HG02943 (cell line): ENCODE measurements around the gene AKR1E2.

Experiments used
- ATAC-seq: cut with Tn5 transposase; IDR thresholded peaks from one replicate; pipeline ENCODE4 v1.9.1; 2021; ENCODE audit warnings: mild to moderate bottlenecking, low read depth, moderate library complexity; ENCODE audit not compliant: unreplicated experiment

AKR1E2 gene

GRCh38 chr10:4843525-4844180 is 17.6 kb downstream of the AKR1E2 start:
- no peak for ATAC-seq

DNA sequence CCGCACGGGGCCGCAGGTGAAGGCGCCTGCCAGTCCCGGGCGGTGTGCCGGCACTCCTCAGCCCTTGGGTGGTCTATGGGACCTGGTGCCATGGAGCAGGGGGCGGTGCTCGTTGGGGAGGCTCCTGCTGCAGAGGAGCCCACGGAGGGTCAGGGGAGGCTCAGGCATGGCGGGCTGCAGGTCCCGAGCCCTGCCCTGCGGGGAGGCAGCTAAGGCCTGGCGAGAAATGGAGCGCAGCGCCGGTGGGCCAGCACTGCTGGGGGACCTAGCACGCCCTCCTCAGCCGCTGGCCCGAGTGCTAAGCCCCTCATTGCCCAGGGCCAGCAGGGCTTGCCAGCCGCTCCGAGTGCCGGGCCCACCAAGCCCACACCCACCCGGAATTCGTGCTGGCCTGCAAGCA is 18.9 kb downstream of the AKR1E2 start:
- no peak for ATAC-seq

GRCh38 chr10:4845766-4846165 is 19.8 kb downstream of the AKR1E2 start:
- no peak for ATAC-seq

DNA sequence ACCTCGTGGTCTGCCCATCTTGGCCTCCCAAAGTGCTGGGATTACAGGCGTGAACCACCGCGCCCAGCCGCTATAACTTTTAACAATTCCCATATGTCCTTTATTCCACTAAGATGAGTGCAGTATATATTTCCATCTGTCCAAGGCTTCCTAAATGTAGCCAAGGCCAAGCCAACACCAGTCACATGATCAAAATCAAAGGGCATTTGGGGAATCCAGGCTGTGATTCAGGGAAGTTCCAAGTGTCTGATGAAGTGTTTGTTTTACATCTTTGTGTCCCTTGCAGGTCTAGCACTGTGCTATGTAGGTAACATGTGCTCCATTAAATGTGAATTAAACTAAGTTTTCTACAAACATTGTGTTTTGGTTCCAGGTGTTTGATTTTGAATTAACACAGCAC is 20.8 kb downstream of the AKR1E2 start:
- no peak for ATAC-seq

DNA sequence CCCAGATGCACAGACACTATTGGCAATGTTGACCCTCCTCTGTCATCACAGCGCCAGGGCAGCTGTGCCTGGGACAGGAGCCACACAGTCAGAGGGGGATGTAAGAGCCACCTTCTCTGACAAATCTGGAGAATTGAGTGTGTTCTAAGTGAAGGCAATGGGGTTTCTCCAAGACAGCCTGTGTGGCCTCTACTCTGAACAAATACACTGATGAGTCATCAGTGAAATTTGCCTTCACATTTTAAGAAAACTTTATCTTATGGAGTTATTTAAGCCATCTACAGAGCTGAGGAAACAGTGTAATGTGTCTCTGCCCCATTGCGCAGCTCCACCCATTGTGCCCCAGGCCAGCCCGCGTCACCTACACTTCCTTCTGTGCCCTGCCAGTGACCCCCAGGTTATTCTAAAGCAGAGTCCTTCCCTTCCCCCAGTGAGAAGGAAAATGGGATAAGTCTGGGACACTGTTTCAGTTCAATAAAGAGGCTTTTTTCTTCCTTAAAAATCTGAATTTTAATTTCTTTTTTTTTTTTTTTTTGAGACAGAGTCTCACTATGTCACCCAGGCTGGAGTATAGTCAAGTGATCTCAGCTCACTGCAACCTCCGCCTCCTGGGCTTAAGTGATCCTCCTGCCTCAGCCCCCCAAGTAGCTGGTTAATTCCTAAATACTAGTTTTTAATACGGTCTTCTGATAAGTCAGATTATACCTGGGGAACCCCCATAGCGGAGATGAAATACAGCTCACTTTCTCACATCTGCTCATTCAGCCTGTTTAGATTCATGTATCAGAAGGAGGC is 21.8 kb downstream of the AKR1E2 start:
- no peak for ATAC-seq

- no peak for ATAC-seq
Observed at GRCh38 chr10:4848356-4849041, 22.5 kb downstream of the AKR1E2 start.

GRCh38 chr10:4849042-4849402 is 23.0 kb downstream of the AKR1E2 start:
- ATAC-seq = no peak

GRCh38 chr10:4849555-4850242 is 23.7 kb downstream of the AKR1E2 start:
- peak; percentile 78 for ATAC-seq

GRCh38 chr10:4850397-4850796 is 24.4 kb downstream of the AKR1E2 start:
- no peak for ATAC-seq

GRCh38 chr10:4851176-4851575 is 25.2 kb downstream of the AKR1E2 start:
- ATAC-seq = no peak

DNA sequence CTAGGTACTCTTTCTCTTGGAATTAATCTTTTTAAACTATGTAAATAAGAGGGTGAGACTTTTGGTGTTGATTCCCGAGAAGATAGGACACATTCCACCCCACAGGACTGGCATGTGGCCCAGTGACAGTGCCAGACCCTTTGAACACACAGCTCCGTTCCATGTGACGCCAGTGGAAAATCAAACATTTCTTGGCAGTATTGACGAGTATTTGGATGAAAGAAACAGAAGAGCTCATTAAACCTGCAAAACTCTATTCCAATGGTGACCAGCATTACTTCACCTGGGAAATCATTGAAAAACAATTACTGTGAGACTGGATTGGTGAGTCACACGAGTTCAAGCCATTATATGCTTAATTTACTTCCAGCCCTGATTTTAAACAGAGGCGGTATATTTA is 25.8 kb downstream of the AKR1E2 start:
- ATAC-seq = no peak

- ATAC-seq = no peak
Observed at GRCh38 chr10:4865945-4866661, 40.1 kb downstream of the AKR1E2 start.

DNA sequence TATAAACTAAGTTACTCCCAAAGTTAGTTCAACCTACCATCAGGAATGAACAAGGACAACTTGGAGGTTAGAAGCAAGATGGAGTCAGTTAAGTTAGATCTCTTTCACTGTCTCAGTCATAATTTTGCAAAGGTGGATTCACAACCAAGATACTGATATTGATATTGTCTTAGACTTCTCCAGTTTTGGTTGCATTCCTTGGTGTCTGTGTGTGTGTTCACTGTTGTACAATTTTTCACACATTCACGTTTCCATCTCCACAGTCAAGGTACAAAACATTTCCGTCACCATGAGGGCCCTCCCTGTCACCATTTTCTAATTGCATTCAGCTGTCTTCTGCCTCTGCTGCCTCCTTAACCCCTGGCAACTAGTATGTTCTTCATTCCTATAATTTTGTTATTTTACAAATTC is 41.1 kb downstream of the AKR1E2 start:
- ATAC-seq = no peak

DNA sequence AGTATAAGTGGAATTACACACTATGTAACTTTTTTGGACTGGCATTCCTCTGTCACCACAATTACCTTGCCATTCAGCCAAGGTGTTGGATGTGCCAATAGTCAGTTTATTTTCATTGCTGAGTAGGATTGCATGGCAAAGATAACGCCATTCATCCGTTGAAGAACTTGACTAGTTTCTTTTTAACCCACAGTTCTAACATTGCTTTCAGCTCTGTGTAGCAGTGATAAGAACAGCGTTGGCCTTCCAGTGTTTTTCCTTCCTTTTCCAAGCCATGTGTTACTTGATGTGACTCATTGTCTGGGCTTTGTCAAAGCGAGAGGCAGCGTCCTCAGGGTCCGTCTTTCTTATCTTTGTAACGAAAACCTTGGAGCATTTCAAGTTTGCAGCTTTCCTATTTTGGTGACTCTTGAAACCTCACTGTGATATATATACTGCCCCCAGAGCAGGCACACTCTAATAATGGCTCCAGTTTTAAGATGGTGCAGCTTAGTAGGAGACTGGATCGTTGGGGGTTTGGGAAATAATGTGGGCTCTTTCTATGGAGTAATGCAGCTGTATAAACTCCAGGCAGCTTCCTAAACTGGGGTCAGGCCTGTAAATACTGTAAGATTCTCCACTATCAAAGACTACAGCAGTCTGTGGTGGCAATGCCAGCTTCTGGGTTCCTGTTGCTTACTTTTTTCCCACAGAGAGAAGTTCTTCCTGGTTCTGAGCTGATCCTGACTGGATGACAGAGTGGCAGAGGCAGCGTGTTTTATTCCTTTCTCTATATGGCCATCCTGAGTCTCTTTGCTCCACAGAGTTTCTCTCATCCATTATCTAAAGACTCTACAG is 41.7 kb downstream of the AKR1E2 start:
- ATAC-seq = no peak

DNA sequence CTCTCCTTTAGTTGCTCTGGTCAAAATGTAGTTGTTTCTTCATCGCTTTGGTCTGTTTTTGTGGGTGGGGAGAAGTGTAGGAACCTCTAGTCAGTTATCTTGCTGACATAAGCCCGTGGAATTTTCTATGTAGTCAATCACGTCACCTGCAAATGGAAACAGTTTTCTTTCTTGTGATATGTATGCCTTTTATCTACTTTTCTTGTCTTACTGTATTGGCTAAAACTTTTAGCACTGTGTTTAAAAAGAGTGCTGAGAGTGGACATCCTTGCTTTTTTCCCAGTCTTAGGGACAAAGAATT is 42.3 kb downstream of the AKR1E2 start:
- ATAC-seq = no peak

DNA sequence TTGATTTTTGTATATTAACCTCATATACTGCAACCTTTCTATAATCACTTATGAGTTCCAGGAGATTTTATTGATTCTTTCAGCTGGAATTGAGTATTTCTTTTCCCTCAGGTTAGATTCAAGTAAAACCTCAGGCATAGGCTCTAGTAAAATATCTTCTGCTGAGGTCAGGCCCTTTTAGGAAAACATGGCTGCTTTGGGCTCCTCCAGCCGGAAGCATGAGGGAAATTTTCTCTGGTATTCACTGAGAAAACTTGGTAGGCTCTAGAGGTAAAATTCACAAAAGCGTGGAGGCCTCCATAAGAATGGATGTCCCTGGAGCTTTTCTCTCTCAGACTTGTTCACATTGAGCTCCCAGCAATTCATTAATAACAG is 56.7 kb downstream of the AKR1E2 start:
- ATAC-seq = no peak

- ATAC-seq = no peak
Observed at GRCh38 chr10:4883079-4883739, 57.2 kb downstream of the AKR1E2 start.

DNA sequence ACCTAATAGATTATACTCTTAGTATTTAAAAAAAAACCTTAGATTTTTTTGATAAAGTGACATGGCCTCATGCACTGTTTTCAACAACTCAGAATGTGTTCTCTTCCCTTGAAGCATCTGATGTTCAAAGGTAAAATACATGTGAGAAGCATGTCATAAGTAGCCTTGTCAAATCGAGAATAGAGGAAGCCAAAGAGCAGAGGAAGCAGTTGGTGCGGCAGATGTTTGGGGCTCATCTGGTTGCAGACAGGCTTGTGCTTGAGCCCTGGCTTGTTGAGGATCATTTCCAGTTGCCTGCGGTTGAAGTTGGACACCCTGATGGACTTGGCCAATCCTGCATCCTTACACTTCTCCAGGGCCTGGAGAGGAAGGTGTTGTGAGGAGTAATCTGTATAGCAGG is 59.2 kb downstream of the AKR1E2 start:
- ATAC-seq = no peak

DNA sequence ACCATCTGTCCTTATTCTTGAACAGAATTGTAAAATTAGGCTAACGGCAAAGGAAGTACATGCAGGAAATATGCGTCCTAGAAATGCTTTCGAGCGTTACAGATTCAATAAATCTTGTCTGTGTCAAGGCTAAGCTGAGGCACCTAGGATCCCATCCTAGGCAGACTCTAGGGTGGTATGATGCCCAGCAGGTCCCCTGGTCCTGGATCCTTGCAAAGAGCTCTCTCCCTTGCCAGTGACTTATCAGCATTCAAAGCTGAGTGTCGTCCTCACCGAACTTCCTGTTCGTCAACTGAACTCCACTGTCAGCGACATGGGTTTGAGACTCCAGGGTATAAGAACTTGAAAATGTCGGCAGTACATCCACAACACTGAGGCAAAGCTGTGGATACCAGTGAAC is 61.5 kb downstream of the AKR1E2 start:
- no peak for ATAC-seq
